Mucosa of rectum (tissue), 2 donors: ENCODE data around the gene AGAP3.

Experiments
- H3K27ac ChIP-seq, 2 donors: one replicate each; pipeline ENCODE4 v1.7.0; 2013; ENCODE audit warnings: inconsistent platforms in 2 of 2, low read depth in 2 of 2, low read length in 2 of 2
- H3K27me3 ChIP-seq, 2 donors: one replicate each; pipeline ENCODE4 v1.7.0; 2013; ENCODE audit warnings: low read length in 2 of 2; ENCODE audit not compliant: control insufficient read depth in 2 of 2, insufficient read depth in 2 of 2
- H3K36me3 ChIP-seq, 2 donors: one replicate each; pipeline ENCODE4 v1.7.0; 2013; ENCODE audit warnings: low read length in 2 of 2; ENCODE audit not compliant: control insufficient read depth in 2 of 2, insufficient read depth in 2 of 2
- H3K4me1 ChIP-seq, 2 donors: one replicate each; pipeline ENCODE4 v1.7.0; 2013; ENCODE audit warnings: low read length in 2 of 2, mild to moderate bottlenecking in 1 of 2; ENCODE audit not compliant: control insufficient read depth in 2 of 2, insufficient read depth in 2 of 2
- H3K4me3 ChIP-seq, 2 donors: one replicate each; pipeline ENCODE4 v1.7.0; 2013; ENCODE audit warnings: low read length in 2 of 2
- H3K9ac ChIP-seq, 2 donors: one replicate each; pipeline ENCODE4 v1.7.0; 2013; ENCODE audit warnings: low read length in 2 of 2, low read depth in 1 of 2, mild to moderate bottlenecking in 1 of 2
- H3K9me3 ChIP-seq, 2 donors: one replicate each; pipeline ENCODE4 v1.7.0; 2013; ENCODE audit warnings: low read length in 2 of 2; ENCODE audit not compliant: control insufficient read depth in 2 of 2
- donor health status: healthy.
- donor health status: Normal muscosa, but diverticular disease.

The AGAP3 gene

DNA sequence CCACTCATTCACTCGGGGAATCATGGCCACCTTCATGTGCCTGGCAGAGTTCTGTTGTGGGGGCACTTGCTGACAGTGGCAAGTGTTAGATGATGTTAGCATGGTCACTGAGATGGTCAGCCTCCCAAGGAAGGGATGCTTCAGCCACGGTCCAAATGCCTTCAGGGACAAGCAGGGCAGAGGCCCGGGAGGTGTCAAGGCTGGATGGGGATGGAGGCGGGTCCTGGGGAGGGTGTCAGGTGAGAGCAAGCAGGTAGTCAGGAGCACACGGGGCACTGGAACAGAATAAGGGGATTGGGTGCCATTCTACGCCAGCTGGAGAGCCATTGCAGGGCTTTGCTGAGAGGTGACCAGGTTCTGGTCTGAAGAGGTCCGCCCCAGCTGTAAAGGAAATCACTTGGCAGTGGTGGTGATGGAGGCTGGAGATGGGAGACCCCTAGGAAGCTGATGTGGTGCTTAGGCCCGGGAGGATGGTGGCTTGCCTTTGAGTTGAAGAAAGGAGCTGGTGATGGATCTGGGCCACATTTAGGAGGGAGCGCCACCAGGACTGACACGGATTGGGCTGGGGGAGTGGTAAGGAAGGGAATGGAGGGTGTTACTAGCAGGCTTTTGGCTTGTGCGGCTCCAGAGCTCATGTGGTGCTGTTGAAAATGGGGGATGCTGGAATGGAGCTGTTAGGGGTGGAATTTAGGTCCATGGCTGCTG is 24.1 kb downstream of the AGAP3 start:
- H3K9me3 ChIP-seq = no peaks in the 10 kb centered on the region
- H3K36me3 ChIP-seq = no peaks in the 10 kb centered on the region
- no peak overlapping the region for H3K9ac ChIP-seq
- no peaks in the 10 kb centered on the region for H3K27me3 ChIP-seq
- H3K27ac ChIP-seq = peak overlapping the region in 1 of 2 donors; percentile 16
- no peak overlapping the region for H3K4me3 ChIP-seq
- peaks cover 3 to 10% of the 10 kb centered on the region in 2 donors for H3K4me1 ChIP-seq

DNA sequence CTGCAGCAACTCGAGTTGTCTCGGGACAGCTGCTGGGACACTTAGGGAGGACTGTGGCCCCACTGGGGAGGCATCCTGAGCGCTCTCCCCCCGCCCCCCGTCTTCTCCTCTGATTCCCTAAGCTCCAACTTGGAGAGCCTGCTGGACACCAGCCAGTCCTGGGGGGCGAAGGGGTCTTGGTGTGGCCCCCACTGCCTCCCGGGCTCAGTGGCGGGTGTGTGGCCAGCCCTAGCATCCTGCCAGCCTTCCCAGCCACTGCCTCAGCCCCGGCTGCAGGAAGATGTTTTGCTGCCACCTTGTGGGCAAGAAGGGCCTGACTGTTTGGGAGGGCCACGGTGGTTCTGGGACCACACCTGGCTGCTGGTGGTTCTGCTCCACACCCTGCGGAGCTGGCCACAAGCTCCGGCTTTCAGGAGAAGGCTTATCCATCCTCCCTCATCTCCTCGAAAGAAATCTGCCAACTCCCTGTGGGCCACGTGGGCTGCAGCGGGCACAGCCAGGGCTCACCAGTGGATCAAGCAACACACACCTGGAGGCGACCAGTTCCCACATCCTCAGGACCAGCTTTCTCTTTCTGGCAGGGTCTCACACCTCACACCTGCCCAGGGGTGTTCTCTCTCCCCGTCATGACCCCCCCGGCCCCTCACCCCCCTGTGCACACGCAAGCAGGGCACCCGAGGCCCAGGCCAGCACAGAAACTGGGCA is 24.8 kb downstream of the AGAP3 start:
- Histone ChIP-seq H3K4me1 (peaks cover 7 to 16% of the 10 kb centered on the region in 2 donors), H3K27me3 (no peaks in the 10 kb centered on the region), H3K9ac (no peak overlapping the region), H3K9me3 (no peaks in the 10 kb centered on the region), H3K4me3 (no peak overlapping the region), H3K36me3 (no peaks in the 10 kb centered on the region), H3K27ac (no peak overlapping the region)

DNA sequence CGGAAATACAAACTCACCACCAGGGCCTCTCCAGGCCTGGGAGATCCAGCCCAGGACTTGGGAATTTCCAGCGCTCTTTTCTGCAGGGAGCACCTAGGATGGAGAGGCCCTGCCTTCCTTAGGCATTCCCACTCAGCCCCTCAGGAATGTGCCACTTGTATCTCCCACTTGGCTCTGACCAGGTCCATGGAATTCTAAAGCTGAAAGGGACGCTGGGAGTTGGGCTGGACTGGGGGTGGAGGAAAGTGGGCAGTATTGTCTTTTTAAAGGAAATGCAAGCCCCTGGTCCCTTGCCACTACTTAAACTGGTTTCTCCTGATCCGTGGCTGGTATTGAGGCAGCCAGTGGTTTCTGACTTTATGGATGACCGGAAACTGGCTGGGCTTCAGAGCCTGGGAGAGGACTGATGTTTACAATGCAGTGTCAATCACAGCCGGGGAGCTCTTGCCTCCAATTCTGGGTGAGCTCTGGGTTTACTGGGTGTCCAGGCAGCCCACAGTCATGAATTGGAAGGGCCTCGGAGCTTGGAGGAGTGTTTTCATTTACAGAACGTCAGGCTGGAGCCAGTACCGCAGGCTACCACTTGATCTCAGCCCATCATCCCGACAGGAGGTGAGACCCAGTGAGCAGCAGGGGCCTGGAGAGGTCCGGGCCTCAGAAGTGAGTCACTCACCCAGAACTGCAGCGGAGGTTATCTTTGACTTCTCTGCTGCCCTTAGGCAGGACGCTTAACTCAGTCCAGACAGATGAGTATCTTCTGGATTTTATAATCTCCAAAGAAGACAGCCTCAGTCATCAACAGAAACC is 27.3 kb downstream of the AGAP3 start:
- no peak overlapping the region for H3K9ac ChIP-seq
- H3K27me3 ChIP-seq = no peaks in the 10 kb centered on the region
- no peaks in the 10 kb centered on the region for H3K9me3 ChIP-seq
- peaks cover 4 to 16% of the 10 kb centered on the region in 2 donors for H3K36me3 ChIP-seq
- H3K4me1 ChIP-seq = peaks cover 7 to 20% of the 10 kb centered on the region in 2 donors
- H3K4me3 ChIP-seq = peak overlapping the region; percentile 41 to 47
- no peak overlapping the region for H3K27ac ChIP-seq

DNA sequence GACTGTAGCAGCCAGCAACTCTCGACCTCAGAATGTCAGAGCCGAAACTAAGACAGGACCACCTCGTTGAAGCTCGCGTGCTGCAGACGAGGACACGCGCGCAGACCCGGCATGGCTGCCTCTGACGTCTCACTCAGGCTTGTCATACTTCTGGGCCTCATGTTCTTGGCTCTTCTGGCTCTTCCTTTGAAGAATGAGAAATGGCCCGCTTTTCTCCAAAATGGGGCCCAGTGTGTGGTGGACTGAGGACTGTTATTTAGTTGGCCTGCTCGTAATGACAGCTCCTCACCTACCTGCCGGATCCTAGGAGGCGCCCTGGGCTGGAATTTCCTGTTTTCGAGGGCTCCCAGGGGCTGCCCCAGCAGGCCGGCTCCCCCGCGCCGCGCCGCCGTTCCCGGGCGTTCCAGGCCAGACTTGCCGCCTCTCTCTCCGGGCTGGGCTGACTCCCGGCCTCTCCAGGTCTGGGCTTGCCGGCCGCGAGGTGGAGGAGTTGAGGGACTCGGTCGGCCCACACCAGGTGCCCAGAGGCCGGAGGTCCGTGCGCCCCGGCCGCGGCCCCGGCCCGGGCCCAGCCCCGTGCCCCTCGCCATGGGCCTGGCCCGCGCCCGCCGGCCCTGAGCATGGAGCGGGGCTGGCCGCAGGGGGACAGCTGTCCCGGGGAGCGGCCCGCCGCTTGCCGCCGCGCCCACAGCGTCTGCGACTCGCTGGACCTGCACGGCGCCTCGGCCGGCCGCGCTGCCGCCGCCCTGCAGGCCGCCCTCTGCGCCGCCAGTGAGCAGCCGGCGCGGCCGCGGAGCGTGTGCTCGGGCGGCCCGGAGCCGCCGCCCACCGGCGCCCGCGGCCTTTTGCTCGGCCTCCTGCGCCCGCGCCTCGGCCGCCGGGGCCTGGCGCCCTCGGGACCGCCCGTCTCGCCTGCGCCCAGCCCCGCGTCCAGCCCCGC is 28.1 kb downstream of the AGAP3 start:
- Histone ChIP-seq H3K27me3 (no peaks in the 10 kb centered on the region), H3K36me3 (peaks cover 12 to 23% of the 10 kb centered on the region in 2 donors), H3K4me3 (peak overlapping the region; percentile 41 to 47), H3K9me3 (no peaks in the 10 kb centered on the region), H3K27ac (no peak overlapping the region), H3K9ac (peak overlapping the region in 1 of 2 donors; percentile 53), H3K4me1 (peaks cover 7 to 20% of the 10 kb centered on the region in 2 donors)

DNA sequence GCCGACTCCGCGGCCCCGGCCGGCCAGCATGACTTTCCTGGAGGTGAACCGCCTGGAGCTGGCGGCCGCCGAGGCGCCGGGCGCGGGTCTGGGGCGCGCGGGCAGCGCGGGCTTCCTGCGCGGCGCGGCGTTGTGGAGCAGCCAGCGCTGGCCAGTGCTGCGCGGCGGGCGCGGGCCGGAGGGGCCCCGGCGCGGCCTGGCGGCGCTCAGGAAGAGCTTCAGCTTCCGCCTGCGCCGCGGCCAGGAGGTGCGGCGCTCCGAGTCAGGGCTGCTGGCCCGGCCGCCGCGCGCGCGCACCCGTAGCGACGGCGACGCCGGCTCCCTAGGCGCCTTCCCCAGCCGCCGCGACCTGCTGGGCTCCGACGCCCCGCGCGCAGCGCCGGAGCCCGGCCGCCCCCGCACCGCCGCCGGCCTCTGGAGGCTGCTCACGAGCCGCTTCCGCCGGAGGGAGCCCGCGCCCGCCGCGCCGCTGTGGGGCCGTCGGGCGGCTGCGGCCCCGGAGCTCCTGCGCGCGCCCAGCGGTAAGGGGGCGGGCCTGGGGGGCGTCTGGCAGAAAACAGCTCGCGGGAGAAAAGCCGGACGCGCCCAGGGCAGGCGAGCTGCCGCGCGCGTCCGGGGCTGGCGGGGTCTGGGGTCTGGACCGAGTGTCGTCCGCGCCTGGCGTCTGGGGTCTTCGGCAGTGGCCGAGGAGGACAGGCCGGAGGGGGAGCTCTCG is 29.0 kb downstream of the AGAP3 start:
- H3K4me1 ChIP-seq = peaks cover 7 to 20% of the 10 kb centered on the region in 2 donors
- H3K4me3 ChIP-seq = peak overlapping the region in 1 of 2 donors; percentile 47
- no peaks in the 10 kb centered on the region for H3K27me3 ChIP-seq
- peaks cover 20 to 24% of the 10 kb centered on the region in 2 donors for H3K36me3 ChIP-seq
- peak overlapping the region in 1 of 2 donors; percentile 33 for H3K9ac ChIP-seq
- H3K27ac ChIP-seq = peak overlapping the region in 1 of 2 donors; percentile 45
- no peaks in the 10 kb centered on the region for H3K9me3 ChIP-seq

DNA sequence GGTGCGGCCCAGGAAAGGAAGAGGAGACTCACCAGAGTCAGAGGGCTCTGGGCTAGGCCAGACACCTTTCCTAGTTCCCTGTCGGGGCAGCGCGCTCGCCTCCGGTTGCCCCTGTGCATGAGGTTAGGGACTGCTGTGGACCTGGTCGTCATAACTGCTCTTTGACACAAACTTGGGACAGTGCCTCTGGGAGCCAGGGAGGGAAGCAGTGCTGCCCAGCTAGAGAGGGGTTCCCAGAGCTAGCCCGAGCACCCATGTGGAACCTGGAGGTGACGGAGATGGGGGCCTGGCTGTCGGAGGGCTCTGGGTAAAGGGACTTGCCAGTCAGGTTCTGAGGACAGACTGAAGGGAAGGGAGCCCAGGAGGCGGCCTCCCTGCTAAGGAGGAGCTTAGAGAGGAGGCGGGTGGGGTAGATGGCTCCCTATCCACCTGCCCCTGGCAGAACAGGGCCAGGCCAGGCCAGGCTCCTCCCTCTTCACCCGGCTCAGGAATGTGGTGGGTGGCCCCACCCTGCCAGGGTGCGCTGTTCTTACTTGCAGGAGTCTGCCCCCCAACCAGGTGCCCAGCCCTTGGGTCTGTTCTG is 29.7 kb downstream of the AGAP3 start:
- no peaks in the 10 kb centered on the region for H3K27me3 ChIP-seq
- H3K9me3 ChIP-seq = no peaks in the 10 kb centered on the region
- peak overlapping the region in 1 of 2 donors; percentile 33 for H3K9ac ChIP-seq
- peak overlapping the region in 1 of 2 donors; percentile 44 for H3K4me3 ChIP-seq
- peaks cover 22 to 24% of the 10 kb centered on the region in 2 donors for H3K36me3 ChIP-seq
- H3K4me1 ChIP-seq = peaks cover 7 to 20% of the 10 kb centered on the region in 2 donors
- peak overlapping the region in 1 of 2 donors; percentile 45 for H3K27ac ChIP-seq

DNA sequence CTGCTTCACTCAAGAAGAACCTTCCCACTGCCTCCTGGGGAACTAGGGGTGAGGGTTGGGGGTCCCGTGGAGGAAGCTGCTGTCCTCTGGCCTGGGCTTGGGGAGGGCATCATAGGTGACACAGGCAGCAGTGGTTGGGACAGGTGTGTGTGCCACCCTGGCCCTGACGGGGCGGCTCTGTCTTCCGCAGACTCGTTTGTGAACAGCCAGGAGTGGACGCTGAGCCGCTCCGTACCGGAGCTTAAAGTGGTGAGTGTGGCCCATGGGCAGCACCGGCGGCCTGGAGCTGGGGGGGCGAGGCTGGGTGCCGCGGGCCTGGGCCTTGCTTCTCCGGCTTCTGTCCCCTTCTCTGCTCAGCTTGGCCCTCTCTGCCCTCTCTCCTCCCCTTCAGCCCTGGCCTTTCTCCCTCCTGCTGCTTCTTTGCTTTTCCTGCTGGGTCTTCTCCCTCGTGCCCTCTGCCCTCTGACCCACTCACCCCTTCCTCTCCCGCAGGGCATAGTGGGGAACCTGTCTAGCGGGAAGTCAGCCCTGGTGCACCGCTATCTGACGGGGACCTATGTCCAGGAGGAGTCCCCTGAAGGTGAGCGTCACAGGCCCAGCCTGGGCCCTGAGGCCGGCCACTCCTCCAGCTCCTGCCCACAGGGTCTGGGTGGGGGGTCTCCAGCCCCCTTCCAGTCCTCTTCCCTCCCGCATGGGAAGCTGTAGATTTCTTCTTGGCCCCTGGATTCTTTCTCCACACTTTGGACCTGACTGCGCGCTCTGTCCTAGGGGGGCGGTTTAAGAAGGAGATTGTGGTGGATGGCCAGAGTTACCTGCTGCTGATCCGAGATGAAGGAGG is 30.5 kb downstream of the AGAP3 start:
- Histone ChIP-seq H3K9ac (peak overlapping the region in 1 of 2 donors; percentile 33), H3K4me1 (peaks cover 4 to 20% of the 10 kb centered on the region in 2 donors), H3K36me3 (peaks cover 24% of the 10 kb centered on the region in 2 donors), H3K27ac (no peak overlapping the region), H3K4me3 (no peak overlapping the region), H3K27me3 (no peaks in the 10 kb centered on the region), H3K9me3 (no peaks in the 10 kb centered on the region)

DNA sequence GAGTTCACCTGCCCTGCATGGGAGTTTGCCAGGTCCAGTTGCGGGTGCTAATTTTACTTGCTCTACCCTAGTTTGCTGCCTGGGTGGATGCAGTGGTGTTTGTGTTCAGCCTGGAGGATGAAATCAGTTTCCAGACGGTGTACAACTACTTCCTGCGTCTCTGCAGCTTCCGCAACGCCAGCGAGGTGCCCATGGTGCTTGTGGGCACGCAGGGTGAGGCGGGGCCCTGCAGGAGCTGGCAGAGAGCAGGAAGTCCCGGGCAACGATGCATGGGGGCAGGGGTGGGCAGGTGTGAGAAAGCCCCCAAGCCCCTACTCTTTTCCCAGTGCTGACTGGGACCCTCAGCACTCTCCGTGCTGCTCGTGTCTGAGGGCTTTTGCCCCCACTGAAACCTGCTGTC is 31.3 kb downstream of the AGAP3 start:
- Histone ChIP-seq H3K27me3 (no peaks in the 10 kb centered on the region), H3K4me1 (peaks cover 4 to 20% of the 10 kb centered on the region in 2 donors), H3K27ac (no peak overlapping the region), H3K9me3 (no peaks in the 10 kb centered on the region), H3K4me3 (no peak overlapping the region), H3K36me3 (peaks cover 24% of the 10 kb centered on the region in 2 donors), H3K9ac (no peak overlapping the region)
